ENCODE results near the gene LTBP3.

- no peak for TF ChIP-seq CTCF (IDR thresholded peaks at IDR 0.05)
- no peak for TF ChIP-seq POLR2A (IDR thresholded peaks at IDR 0.05)
These were observed 21.5 kb downstream of the LTBP3 start for GRCh38 chr11:65536412-65537295.

Data from adrenal gland (tissue), 5 donors.